Spinal cord (tissue), 10 donors: Measurements from ENCODE around the gene MTERF1. TPM values are rescaled to one million over a fixed set of nuclear protein-coding genes. Genes with fewer than 3 reads are reported as not detected.

Experiments
- DNase-seq, 6 donors: peaks; one replicate each; pipeline versions ENCODE4 v3.0.0 to v3.0.0-alpha.2; 2013 to 2015; ENCODE audit warnings: low spot score in 6 of 6, low read depth in 4 of 6
- H3K27ac ChIP-seq: one replicate; pipeline ENCODE4 v1.5.1; 2013; ENCODE audit warnings: low read depth, low read length, control low read depth
- H3K27me3 ChIP-seq: one replicate; pipeline ENCODE4 v1.6.1; 2013; ENCODE audit warnings: low read length; ENCODE audit not compliant: control insufficient read depth, insufficient read depth
- H3K36me3 ChIP-seq: one replicate; pipeline ENCODE4 v1.6.1; 2013; ENCODE audit warnings: low read length; ENCODE audit not compliant: control insufficient read depth, insufficient read depth
- H3K4me1 ChIP-seq: one replicate; pipeline ENCODE4 v1.6.1; 2013; ENCODE audit warnings: low read length; ENCODE audit not compliant: control insufficient read depth, insufficient read depth
- H3K4me3 ChIP-seq: one replicate; pipeline ENCODE4 v1.5.1; 2013; ENCODE audit warnings: low read depth, low read length, control low read depth
- H3K9me3 ChIP-seq: one replicate; pipeline ENCODE4 v1.6.1; 2013; ENCODE audit warnings: low read length; ENCODE audit not compliant: control insufficient read depth, insufficient read depth
- WGBS: methylation state at CpG from one replicate; pipeline ENCODE4 v1.1.5; 2013; ENCODE audit warnings: missing lambda C conversion rate; ENCODE audit not compliant: insufficient coverage; 5-methylcytosine and 5-hydroxymethylcytosine counted together
- long read RNA-seq, 4 donors: transcript quantifications; one replicate each; lab custom pipeline, GENCODE V29; 2026
- polyA plus RNA-seq, 2 donors: library from polyadenylated mRNA; unstranded; fragments of 120-200 nt; gene quantifications; one replicate each; pipeline ENCODE4 v1.2.1, GENCODE V29; 2013; ENCODE audit not compliant: insufficient read length in 2 of 2
- total RNA-seq, 2 donors: library from RNA; depleted of rRNA in 1 of 2; stranded (reverse); fragments of 120-200 nt in 1 of 2; fragments of >200 nt in 1 of 2; gene quantifications; one replicate each; pipeline versions ENCODE4 v1.2.3 to v1.2.4, GENCODE V29; 2013 to 2014
- donor health status: healthy.

Gene MTERF1, protein sequence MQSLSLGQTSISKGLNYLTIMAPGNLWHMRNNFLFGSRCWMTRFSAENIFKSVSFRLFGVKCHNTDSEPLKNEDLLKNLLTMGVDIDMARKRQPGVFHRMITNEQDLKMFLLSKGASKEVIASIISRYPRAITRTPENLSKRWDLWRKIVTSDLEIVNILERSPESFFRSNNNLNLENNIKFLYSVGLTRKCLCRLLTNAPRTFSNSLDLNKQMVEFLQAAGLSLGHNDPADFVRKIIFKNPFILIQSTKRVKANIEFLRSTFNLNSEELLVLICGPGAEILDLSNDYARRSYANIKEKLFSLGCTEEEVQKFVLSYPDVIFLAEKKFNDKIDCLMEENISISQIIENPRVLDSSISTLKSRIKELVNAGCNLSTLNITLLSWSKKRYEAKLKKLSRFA
- total RNA-seq (10 to 100 TPM; 18.2 to 18.4 TPM), polyA plus RNA-seq (10 to 100 TPM; 12.1 to 13.2 TPM)
- long read RNA-seq, donor 1, partial matches to known transcripts, result 0 of 4 reads
- long read RNA-seq, donor 1, other reads (novel, unspliced or antisense), result 0 of 4 reads
- long read RNA-seq, donor 2, result 0 reads
- long read RNA-seq, donor 3, transcript MTERF1-201 (3 exons, 1,997 nt), result major isoform, 5 of 6 reads
- long read RNA-seq, donor 3, partial matches to known transcripts, result 0 of 6 reads
- long read RNA-seq, donor 3, other reads (novel, unspliced or antisense), result 0 of 6 reads
- long read RNA-seq, donor 4, partial matches to known transcripts, result 0 of 5 reads
- long read RNA-seq, donor 4, other reads (novel, unspliced or antisense), result 0 of 5 reads

DNA sequence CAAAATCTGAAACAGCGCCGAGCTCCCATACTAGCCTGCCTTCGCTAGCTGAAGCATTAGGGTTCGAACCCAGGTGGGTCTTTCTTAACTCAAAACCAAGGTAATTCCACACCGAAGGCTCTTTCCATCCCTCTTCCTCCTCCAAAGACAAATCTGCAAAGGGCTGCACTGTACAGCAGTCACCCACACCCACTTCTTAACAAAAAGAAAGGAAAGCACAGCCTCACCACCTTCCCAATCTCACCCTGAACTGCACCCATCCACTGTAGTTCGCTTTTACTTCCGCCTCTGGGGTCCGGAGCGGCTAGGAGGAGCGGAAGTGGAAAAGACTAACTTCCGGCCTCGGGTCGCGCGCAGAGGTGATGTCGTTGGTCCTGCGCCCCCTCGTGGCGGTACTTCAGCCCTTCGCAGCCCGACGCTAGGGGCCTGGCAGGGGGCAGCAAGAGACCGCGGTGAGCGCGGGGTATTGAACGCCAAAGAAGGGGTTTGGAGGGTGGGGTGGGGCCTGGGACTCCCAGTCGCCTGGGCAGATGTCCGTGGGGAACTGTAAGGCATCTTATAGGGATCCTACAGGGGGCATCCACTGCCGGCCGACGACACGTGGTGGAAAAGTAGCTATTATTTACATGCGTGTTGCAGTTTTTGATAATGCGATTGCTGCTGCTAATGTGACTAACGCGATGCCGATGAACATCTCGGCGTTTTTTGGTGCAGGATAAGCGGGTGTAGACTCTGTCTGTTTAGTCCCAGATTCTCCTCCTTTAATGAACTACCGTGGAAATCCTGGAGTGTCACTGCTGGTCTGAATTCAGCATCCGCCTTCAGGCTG, at the start of gene MTERF1:
TSS of gene MTERF1 (minus strand) at position 290 of the 829 bp plus-strand sequence. CDS start 619 bp downstream, outside the sequence.
- H3K36me3 ChIP-seq, result no peaks in the 10 kb centered on the region
- H3K9me3 ChIP-seq, result no peaks in the 10 kb centered on the region
- DNase-seq, result peak; percentile 86 to 98 (median 92)
- under 1% methylated on average over 36 of the region's 43 CpGs for WGBS
- no peaks in the 10 kb centered on the region for H3K27me3 ChIP-seq
- H3K4me3 ChIP-seq, result peak within 1 kb of the TSS; percentile 95
- H3K4me1 ChIP-seq, result peaks cover 3% of the 10 kb centered on the region
- H3K27ac ChIP-seq, result peak within 1 kb of the TSS; percentile 66

DNA sequence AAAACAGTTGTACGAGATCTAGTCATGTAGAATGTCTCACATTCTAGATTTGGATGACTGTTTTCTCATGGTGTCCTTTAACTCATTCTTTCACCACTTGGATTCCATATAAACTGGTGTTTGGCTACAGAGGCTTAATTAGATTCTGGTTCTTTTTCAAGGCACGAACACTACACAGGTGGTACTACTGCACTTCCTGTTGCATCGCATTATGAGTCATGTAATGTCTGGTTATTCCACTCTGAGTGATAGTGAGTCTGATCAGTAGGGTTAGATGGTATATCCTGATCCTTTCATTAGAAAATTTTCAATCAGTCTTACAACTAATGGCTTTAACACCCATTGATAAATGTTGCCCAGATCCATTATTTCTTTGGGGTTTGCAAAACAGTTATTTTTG, 49.0 kb upstream of the MTERF1 start:
- 100% methylated on average over 1 of the region's 3 CpGs for WGBS
- Histone ChIP-seq H3K4me3 (no peak overlapping the region), H3K9me3 (peaks cover 2% of the 10 kb centered on the region), H3K4me1 (no peaks in the 10 kb centered on the region), H3K27me3 (no peaks in the 10 kb centered on the region), H3K36me3 (no peaks in the 10 kb centered on the region), H3K27ac (no peak overlapping the region)
- DNase-seq, result no peak

DNA sequence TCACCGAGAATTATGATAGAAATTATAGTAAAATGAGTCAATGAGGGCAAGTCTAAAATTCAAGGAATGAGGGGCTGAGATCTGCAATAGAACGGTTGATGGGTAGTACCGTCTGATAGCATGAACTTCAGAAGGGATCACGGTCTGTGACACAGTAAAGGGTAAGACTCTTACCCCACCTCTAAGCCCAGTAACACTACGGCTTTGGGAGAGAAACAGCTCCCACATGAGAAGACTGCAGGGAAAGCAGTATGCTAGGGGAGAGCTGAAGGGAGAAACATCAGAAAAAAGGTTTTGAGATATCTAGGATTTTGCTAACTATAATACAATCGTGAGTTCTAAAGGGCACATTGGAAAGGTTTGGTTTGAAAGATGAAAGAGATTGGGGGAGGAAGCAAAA, 47.4 kb upstream of the MTERF1 start:
- Histone ChIP-seq H3K4me1 (no peaks in the 10 kb centered on the region), H3K9me3 (peaks cover 2% of the 10 kb centered on the region), H3K4me3 (no peak overlapping the region), H3K27ac (no peak overlapping the region), H3K27me3 (no peaks in the 10 kb centered on the region), H3K36me3 (no peaks in the 10 kb centered on the region)
- 100% methylated on average over 1 of the region's 6 CpGs for WGBS
- no peak for DNase-seq

DNA sequence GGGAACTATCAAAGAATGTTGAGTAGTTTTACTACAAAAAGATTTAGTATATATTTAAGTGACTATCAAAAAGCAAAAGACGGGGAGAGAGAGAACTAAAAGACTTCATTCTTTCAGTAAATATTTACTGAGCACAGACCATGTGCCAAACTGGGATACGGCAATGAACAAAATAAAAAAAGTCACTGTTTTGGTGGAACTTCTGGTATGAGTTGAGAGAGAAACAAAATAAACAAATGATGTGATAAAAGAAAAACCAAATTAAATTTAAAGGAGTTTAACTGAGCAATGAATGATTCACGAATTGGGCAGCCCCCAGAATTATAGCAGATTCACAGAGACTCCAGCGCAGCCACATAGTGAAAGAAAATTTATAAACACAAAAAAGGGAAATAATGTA, 42.4 kb upstream of the MTERF1 start:
- WGBS, result no CpG with 5 or more reads among the region's 4 CpGs
- Histone ChIP-seq H3K27me3 (no peaks in the 10 kb centered on the region), H3K4me3 (no peak overlapping the region), H3K36me3 (no peaks in the 10 kb centered on the region), H3K9me3 (no peaks in the 10 kb centered on the region), H3K4me1 (no peaks in the 10 kb centered on the region), H3K27ac (no peak overlapping the region)
- no peak for DNase-seq

DNA sequence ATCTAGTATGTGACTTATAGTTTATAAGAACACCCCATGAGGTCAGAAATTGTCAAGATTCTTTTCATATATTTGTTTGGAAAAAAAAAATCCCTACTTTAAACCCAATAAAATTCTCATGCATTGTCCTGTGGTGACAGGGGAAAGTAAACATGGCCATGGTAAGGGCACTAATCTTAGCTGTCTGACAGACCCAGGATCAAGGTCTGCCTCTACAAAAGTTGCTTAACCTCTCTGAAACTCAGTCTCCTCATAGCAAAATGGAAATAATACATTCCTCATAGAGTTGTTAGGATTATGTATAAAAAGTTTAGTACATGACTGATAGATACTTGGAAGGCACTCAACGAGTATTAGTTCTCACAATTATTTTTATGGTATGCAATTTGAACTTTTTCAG, 37.9 kb upstream of the MTERF1 start:
- H3K27me3 ChIP-seq, result no peaks in the 10 kb centered on the region
- H3K36me3 ChIP-seq, result no peaks in the 10 kb centered on the region
- H3K4me1 ChIP-seq, result no peaks in the 10 kb centered on the region
- H3K4me3 ChIP-seq, result no peak overlapping the region
- no CpG with 5 or more reads among the region's 1 CpG for WGBS
- no peak for DNase-seq
- no peaks in the 10 kb centered on the region for H3K9me3 ChIP-seq
- H3K27ac ChIP-seq, result no peak overlapping the region

DNA sequence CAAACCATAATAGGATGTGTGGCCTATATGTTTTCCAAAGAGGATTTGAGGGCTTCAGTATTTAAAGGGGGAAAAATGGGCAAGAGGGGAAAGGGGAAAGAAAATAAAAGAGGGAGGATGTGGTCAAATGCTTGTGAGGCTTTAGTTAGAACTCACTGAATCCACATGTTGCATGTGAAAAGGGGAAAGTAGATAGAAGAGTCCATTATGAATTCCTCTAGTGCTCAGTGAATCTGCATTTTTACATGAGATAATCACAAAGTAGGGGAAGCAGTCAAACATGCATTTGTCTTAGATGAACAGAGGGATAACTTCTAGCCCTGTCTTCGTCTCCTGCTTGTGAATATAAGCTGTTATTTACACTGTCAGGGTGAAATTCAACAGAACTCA, 35.5 kb upstream of the MTERF1 start:
- Histone ChIP-seq H3K27me3 (no peaks in the 10 kb centered on the region), H3K4me3 (no peak overlapping the region), H3K27ac (no peak overlapping the region), H3K9me3 (no peaks in the 10 kb centered on the region), H3K36me3 (no peaks in the 10 kb centered on the region), H3K4me1 (no peaks in the 10 kb centered on the region)
- WGBS, result 60% methylated on average over 1 of the region's 1 CpG
- DNase-seq, result no peak

DNA sequence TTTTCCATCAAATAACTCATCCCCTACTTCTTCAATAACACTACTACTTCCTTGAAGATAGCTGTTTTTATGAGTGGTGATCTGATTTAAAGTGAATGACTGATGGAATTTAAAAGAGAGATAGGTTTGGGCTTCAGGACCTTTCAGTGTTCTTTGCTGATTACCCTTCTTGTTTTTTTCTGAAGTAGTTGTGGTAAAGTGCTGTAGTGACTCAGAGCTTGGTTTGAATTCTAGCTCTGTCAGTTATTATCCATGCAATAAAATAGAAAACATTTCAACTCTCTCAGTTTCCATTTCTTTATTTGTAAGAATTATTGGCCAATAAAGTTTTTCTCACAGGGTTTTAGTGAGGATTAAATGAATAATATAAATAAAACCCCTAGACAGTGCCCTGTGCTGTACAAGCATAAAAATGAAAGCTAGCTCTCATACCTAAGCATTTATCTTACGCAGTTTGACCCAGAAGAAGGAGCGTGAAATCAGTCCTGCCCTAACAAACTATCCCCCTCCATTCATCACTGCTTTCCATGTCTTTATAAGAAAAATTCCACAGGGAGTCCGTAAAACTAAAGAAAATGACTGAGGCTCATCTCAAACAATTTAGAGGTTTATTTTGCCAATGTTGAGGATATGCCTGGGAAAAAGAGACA, 35.0 kb upstream of the MTERF1 start:
- peak in 1 of 6 donors; percentile 55 for DNase-seq
- no CpG with 5 or more reads among the region's 3 CpGs for WGBS
- Histone ChIP-seq H3K4me1 (no peaks in the 10 kb centered on the region), H3K36me3 (no peaks in the 10 kb centered on the region), H3K9me3 (no peaks in the 10 kb centered on the region), H3K27me3 (no peaks in the 10 kb centered on the region), H3K27ac (no peak overlapping the region), H3K4me3 (no peak overlapping the region)

DNA sequence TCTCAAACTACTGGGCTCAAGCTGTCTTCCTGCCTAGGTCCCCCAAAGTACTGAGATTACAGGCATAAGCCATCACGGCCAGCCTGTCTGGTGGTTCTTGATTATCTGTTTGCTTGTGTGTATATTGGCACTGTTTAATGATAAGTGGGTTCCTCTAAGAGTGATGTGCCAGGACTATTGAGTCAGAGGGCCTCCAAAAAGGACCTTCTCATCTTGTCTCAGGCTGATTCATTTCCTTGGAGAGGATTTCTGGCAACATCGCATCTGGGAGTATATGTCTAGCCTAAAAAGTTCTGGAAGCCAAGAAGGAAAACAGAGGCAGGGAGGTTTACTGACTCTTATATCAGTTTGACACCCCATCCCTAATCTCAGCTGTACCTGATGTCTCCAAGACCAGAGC, 33.1 kb upstream of the MTERF1 start:
- Histone ChIP-seq H3K36me3 (no peaks in the 10 kb centered on the region), H3K9me3 (no peaks in the 10 kb centered on the region), H3K27ac (no peak overlapping the region), H3K27me3 (no peaks in the 10 kb centered on the region), H3K4me1 (no peaks in the 10 kb centered on the region), H3K4me3 (no peak overlapping the region)
- 73% methylated on average over 1 of the region's 2 CpGs for WGBS
- no peak for DNase-seq

DNA sequence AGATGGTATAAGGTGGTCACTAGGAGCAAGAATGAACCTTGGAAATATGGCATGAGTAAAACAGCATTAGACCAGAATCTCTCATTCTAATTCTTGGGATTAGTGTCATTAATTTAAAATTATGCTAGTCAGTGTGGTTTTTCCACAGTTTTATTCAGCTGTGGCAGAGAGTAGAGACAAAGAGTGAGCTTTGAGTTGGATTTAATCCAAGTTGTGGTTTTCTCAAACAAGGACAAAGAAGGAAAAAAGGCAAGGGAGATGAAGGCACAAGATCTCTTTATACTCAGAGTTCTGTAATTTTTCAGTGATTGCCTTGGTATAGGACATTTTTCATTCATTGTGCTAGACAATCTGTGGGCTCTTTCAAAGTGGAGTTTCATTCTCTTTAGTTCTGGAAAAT, 32.0 kb upstream of the MTERF1 start:
- Histone ChIP-seq H3K4me1 (no peaks in the 10 kb centered on the region), H3K4me3 (no peak overlapping the region), H3K27ac (no peak overlapping the region), H3K27me3 (no peaks in the 10 kb centered on the region), H3K9me3 (no peaks in the 10 kb centered on the region), H3K36me3 (no peaks in the 10 kb centered on the region)
- DNase-seq, result no peak
